ENCODE data around the gene TRAPPC2. TPM values are rescaled to one million over a fixed set of nuclear protein-coding genes. Genes with fewer than 3 reads are reported as not detected.
A peak's percentile ranks its signal among the peaks of the same experiment; 100 is the strongest.

Gene TRAPPC2
- total RNA-seq, 1 donor: 23.5 TPM

DNA sequence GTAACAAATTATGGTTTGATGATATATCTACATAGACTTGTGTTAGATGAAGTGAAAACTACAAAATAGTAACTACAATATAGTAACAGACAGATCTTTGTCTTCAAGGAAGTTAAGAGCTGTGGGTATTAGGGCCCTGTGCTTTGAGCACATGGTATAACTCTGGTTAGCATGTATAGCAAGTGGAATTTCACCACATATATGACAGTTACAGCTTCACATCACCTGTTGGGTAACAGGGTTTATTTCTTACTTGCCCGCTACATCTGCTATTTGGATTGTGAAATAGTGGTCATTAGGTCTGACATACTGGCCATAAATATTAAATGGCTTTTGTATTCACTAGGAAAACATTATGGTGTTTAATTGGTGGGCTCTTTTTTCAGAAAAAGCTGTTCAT lies 20.3 kb upstream of the TRAPPC2 start:
- Histone ChIP-seq H3K36me3 (ENCODE audit: insufficient read depth, low read length) (peaks cover 29% of the 10 kb centered on the region), H4K20me1 (ENCODE audit: insufficient read depth, low read length) (no peaks in the 10 kb centered on the region), H3K4me1 (ENCODE audit: insufficient read depth, low read length) (no peaks in the 10 kb centered on the region), H2AFZ (ENCODE audit: low read length) (no peak overlapping the region), H3K4me3 (ENCODE audit: insufficient read depth, low read length) (no peak overlapping the region), H3K79me2 (ENCODE audit: insufficient read depth, low read length) (no peaks in the 10 kb centered on the region), H3K27me3 (ENCODE audit: insufficient read depth, low read length) (no peaks in the 10 kb centered on the region), H3K4me2 (ENCODE audit: insufficient read depth, low read length) (no peak overlapping the region), H3K9me3 (ENCODE audit: low read depth, low read length) (no peaks in the 10 kb centered on the region), H3K27ac (ENCODE audit: low read depth, low read length) (no peak overlapping the region)
- no peak for DNase-seq (ENCODE audit: insufficient read length, low spot score, missing footprints)
- no peak for TF ChIP-seq CTCF (IDR thresholded peaks at IDR 0.05; ENCODE audit: extremely low read depth, low read depth, low read length)

DNA sequence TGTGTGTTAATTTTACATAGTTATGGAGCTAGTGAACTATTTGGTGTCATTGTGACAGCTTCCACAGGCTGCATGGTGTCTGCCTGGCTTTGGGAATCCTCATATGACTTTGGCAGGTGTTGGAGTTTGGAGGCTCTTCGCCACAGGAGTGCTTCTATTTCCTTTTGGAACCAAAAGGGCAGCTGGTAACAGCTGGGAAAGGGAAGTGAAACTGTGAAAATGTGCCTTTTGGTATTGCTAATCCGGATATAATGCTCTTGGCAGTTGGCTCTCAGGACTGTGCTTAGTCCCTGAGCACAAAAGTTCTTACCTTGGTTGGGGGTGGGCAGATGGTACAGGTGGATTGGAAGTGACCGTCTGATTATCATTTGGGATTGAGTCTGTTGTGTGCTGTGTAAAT lies 18.2 kb upstream of the TRAPPC2 start:
- no peak overlapping the region for H3K4me3 ChIP-seq (ENCODE audit: insufficient read depth, low read length)
- peaks cover 2% of the 10 kb centered on the region for H3K4me1 ChIP-seq (ENCODE audit: insufficient read depth, low read length)
- no peaks in the 10 kb centered on the region for H4K20me1 ChIP-seq (ENCODE audit: insufficient read depth, low read length)
- H3K4me2 ChIP-seq (ENCODE audit: insufficient read depth, low read length): no peak overlapping the region
- no peak for TF ChIP-seq CTCF (IDR thresholded peaks at IDR 0.05; ENCODE audit: extremely low read depth, low read depth, low read length)
- no peak for DNase-seq (ENCODE audit: insufficient read length, low spot score, missing footprints)
- H3K27me3 ChIP-seq (ENCODE audit: insufficient read depth, low read length): no peaks in the 10 kb centered on the region
- no peaks in the 10 kb centered on the region for H3K79me2 ChIP-seq (ENCODE audit: insufficient read depth, low read length)
- H3K27ac ChIP-seq (ENCODE audit: low read depth, low read length): no peak overlapping the region
- H3K36me3 ChIP-seq (ENCODE audit: insufficient read depth, low read length): peaks cover 18% of the 10 kb centered on the region
- no peaks in the 10 kb centered on the region for H3K9me3 ChIP-seq (ENCODE audit: low read depth, low read length)
- no peak overlapping the region for H2AFZ ChIP-seq (ENCODE audit: low read length)

DNA sequence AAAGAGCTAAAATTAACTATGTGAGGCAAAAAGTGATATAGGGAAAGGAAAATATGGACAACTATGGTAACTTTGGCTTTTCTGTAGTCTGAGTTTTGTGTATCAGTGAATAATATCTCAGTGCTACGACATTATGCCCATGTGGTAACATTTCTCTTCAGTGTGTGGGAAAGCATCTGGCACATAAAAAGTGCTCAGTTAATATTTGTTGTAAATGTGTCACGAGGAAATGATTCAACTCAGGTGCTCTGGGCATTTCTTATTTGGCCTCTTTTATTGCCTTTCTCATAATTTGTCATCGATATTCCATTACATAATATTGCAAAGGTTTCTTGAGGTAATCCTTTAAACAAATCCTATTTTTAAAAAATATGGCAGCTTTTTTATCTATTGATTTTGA lies 17.7 kb upstream of the TRAPPC2 start:
- H3K4me2 ChIP-seq (ENCODE audit: insufficient read depth, low read length): no peak overlapping the region

GRCh38 chrX:13750812-13751211 lies 16.4 kb upstream of the TRAPPC2 start:
- no peak for DNase-seq (ENCODE audit: insufficient read length, low spot score, missing footprints)
- H3K27me3 ChIP-seq (ENCODE audit: insufficient read depth, low read length): no peaks in the 10 kb centered on the region
- no peak overlapping the region for H2AFZ ChIP-seq (ENCODE audit: low read length)
- H3K9me3 ChIP-seq (ENCODE audit: low read depth, low read length): no peaks in the 10 kb centered on the region
- H3K4me3 ChIP-seq (ENCODE audit: insufficient read depth, low read length): no peak overlapping the region
- H3K79me2 ChIP-seq (ENCODE audit: insufficient read depth, low read length): no peaks in the 10 kb centered on the region
- H4K20me1 ChIP-seq (ENCODE audit: insufficient read depth, low read length): no peaks in the 10 kb centered on the region
- H3K4me2 ChIP-seq (ENCODE audit: insufficient read depth, low read length): no peak overlapping the region
- peaks cover 3% of the 10 kb centered on the region for H3K4me1 ChIP-seq (ENCODE audit: insufficient read depth, low read length)
- H3K27ac ChIP-seq (ENCODE audit: low read depth, low read length): no peak overlapping the region
- H3K36me3 ChIP-seq (ENCODE audit: insufficient read depth, low read length): peaks cover 19% of the 10 kb centered on the region
- TF ChIP-seq CTCF (IDR thresholded peaks at IDR 0.05; ENCODE audit: extremely low read depth, low read depth, low read length): no peak

More for the DNA sequence above, 17.7 kb upstream of the TRAPPC2 start:
- Histone ChIP-seq H3K27me3 (ENCODE audit: insufficient read depth, low read length) (no peaks in the 10 kb centered on the region), H2AFZ (ENCODE audit: low read length) (no peak overlapping the region), H3K36me3 (ENCODE audit: insufficient read depth, low read length) (peaks cover 18% of the 10 kb centered on the region), H3K79me2 (ENCODE audit: insufficient read depth, low read length) (no peaks in the 10 kb centered on the region), H3K9me3 (ENCODE audit: low read depth, low read length) (no peaks in the 10 kb centered on the region), H3K27ac (ENCODE audit: low read depth, low read length) (no peak overlapping the region), H3K4me1 (ENCODE audit: insufficient read depth, low read length) (peaks cover 3% of the 10 kb centered on the region), H4K20me1 (ENCODE audit: insufficient read depth, low read length) (no peaks in the 10 kb centered on the region), H3K4me3 (ENCODE audit: insufficient read depth, low read length) (no peak overlapping the region)
- TF ChIP-seq CTCF (IDR thresholded peaks at IDR 0.05; ENCODE audit: extremely low read depth, low read depth, low read length): no peak
- peak; percentile 8 for DNase-seq (ENCODE audit: insufficient read length, low spot score, missing footprints)
